ENCODE results near the gene HPN.

- TF ChIP-seq POLR2A (IDR thresholded peaks at IDR 0.05): no peak
- TF ChIP-seq CTCF (IDR thresholded peaks at IDR 0.05): no peak
Measured at GRCh38 chr19:35087393-35087792, 45.9 kb downstream of the HPN start.

Data from Peyer's patch (tissue), 4 donors.